Spleen (tissue), 11 donors: ENCODE data around the gene USP5. TPM values are rescaled to one million over a fixed set of nuclear protein-coding genes. Genes with fewer than 3 reads are reported as not detected.
"Not testable (repeated sequence)": the region's sequence is repeated elsewhere in the genome, so short reads cannot be mapped to it uniquely, and the experiment has no call there.

Experiments
- DNase-seq: peaks from one replicate; pipeline ENCODE4 v3.0.0-alpha.2; 2020
- H3K27ac ChIP-seq, 8 donors: fragments of 200-600 bp; sonication (generic) in 7 of 8; 1 replicate in 4 of 8; 2 replicates in 4 of 8; pipeline versions ENCODE4 v1.5.0 to v1.8.0; 2016 to 2021; ENCODE audit warnings: inconsistent platforms in 4 of 8, mild to moderate bottlenecking in 4 of 8, moderate library complexity in 1 of 8
- H3K27me3 ChIP-seq, 7 donors: fragments of 200-600 bp; sonication (generic) in 6 of 7; replicated peaks in 1 of 7; 1 replicate in 4 of 7; 2 replicates in 3 of 7; pipeline versions ENCODE4 v1.5.0 to v1.8.0; 2016 to 2021; ENCODE audit warnings: inconsistent platforms in 3 of 7, mild to moderate bottlenecking in 1 of 7
- H3K36me3 ChIP-seq, 6 donors: fragments of 200-600 bp; sonication (generic) in 5 of 6; 1 replicate in 4 of 6; 2 replicates in 2 of 6; pipeline versions ENCODE4 v1.5.0 to v1.8.0; 2016 to 2021; ENCODE audit warnings: inconsistent platforms in 2 of 6
- H3K4me1 ChIP-seq, 6 donors: fragments of 200-600 bp; sonication (generic) in 5 of 6; 1 replicate in 3 of 6; 2 replicates in 3 of 6; pipeline versions ENCODE4 v1.5.0 to v1.8.0; 2016 to 2021; ENCODE audit warnings: inconsistent platforms in 3 of 6
- H3K4me3 ChIP-seq, 8 donors: fragments of 200-600 bp; sonication (generic) in 7 of 8; 1 replicate in 4 of 8; 2 replicates in 4 of 8; pipeline versions ENCODE4 v1.5.0 to v1.8.0; 2016 to 2021; ENCODE audit warnings: inconsistent platforms in 4 of 8, mild to moderate bottlenecking in 4 of 8, moderate library complexity in 2 of 8
- H3K9me3 ChIP-seq, 8 donors: fragments of 200-600 bp; sonication (generic) in 7 of 8; 1 replicate in 4 of 8; 2 replicates in 4 of 8; pipeline versions ENCODE4 v1.5.0 to v1.8.0; 2016 to 2021; ENCODE audit warnings: inconsistent platforms in 4 of 8
- POLR2A ChIP-seq, 3 donors: fragments of 450-650 bp; IDR thresholded peaks; one replicate each; pipeline ENCODE4 v1.5.1; 2017; ENCODE audit warnings: antibody characterized with exemption in 3 of 3, mild to moderate bottlenecking in 1 of 3
- POLR2AphosphoS5 ChIP-seq, 3 donors: sonication (generic); formaldehyde crosslinking; IDR thresholded peaks; one replicate each; pipeline ENCODE4 v1.5.1; 2017; ENCODE audit warnings: antibody characterized with exemption in 3 of 3
- WGBS, 5 donors: extraction: QIAGEN DNeasy Blood & Tissue Kit in 3 of 5; methylation state at CpG; one replicate each; pipeline versions ENCODE4 v1.1.5 to v1.1.7; 2013 to 2018; 5-methylcytosine and 5-hydroxymethylcytosine counted together
- intact Hi-C: fragments of 100-400 bp; cut with DNase I; formaldehyde crosslinking; loops from one replicate; pipeline ENCODE4 v1.15.0; 2023; ENCODE audit warnings: low total_unique reads
- polyA plus RNA-seq, 3 donors: library from polyadenylated mRNA; stranded (reverse); fragments of 200-250 nt; gene quantifications; one replicate each; pipeline ENCODE4 v1.2.1, GENCODE V29; 2013
- total RNA-seq, 7 donors: library from RNA; depleted of rRNA in 3 of 7; stranded (reverse); fragments of >200 nt in 3 of 7; fragmentation: NEBNext Ultra II Directional in 4 of 7; extraction: Animal tissue kit (Norgen Biotek cat#: 25700) in 4 of 7; gene quantifications; one replicate each; pipeline versions ENCODE4 v1.1.0 to v1.2.1, GENCODE V29; 2016 to 2021
- TF ChIP-seq, protein P1 (sequence below), 11 experiments: fragments of 200-600 bp in 7 of 11; fragments of 450-650 bp in 4 of 11; sonication (generic) in 4 of 11; IDR thresholded peaks in 8 of 11; conservative IDR thresholded peaks in 3 of 11; 1 replicate in 7 of 11; 2 replicates in 4 of 11; pipeline versions ENCODE4 v1.4.0 to v1.8.0; 2016 to 2021; ENCODE audit warnings: antibody characterized with exemption in 11 of 11, inconsistent platforms in 4 of 11, mild to moderate bottlenecking in 1 of 11
- donor health status: healthy with polysubstance abuse.
- donor health status: DM: no; HTN: no; CAD: no; lungs with moderate emphysema.
- donor health status: DM: no; HTN: no; CAD: no.
- donor health status: Bipolar disorder and iron deficiency.
- donor health status: healthy.
- donor health status: DM: no; HTN: no; CAD: no.
- donor health status: DM: yes; HTN: yes; CAD: no.

The USP5 gene
- total and polyA plus RNA-seq, 10 donors, result 23.1 to 62.4 (median 40.8) TPM

GRCh38 chr12:6869049-6870021, 17.4 kb downstream of the USP5 start:
- H3K36me3 ChIP-seq, result peaks cover 0 to 49% (median 35%) of the 10 kb centered on the region in 6 donors
- DNase-seq, result peak; percentile 92
- H3K9me3 ChIP-seq, result no peaks in the 10 kb centered on the region
- H3K4me3 ChIP-seq, result peak overlapping the region in 5 of 8 donors; percentile 94 to 100 (median 99)
- intact Hi-C loops, result loop anchor here (10.0 kb wide), 1 partner anchor 95 kb away; no protein-coding TSS in a partner anchor
- H3K4me1 ChIP-seq, result peaks cover 31 to 77% (median 64%) of the 10 kb centered on the region in 6 donors
- 35 to 65% (median 41%) methylated on average over 9 to 12 of the region's 12 CpGs for WGBS, 5 donors
- peak overlapping the region in 6 of 8 donors; percentile 20 to 99 (median 98) for H3K27ac ChIP-seq
- no peaks in the 10 kb centered on the region for H3K27me3 ChIP-seq
- TF ChIP-seq POLR2AphosphoS5 (IDR thresholded peaks at IDR 0.05) (peak; percentile 4 to 60 (median 31)), POLR2A (IDR thresholded peaks at IDR 0.05) (no peak)
- TF ChIP-seq, protein P1, sequence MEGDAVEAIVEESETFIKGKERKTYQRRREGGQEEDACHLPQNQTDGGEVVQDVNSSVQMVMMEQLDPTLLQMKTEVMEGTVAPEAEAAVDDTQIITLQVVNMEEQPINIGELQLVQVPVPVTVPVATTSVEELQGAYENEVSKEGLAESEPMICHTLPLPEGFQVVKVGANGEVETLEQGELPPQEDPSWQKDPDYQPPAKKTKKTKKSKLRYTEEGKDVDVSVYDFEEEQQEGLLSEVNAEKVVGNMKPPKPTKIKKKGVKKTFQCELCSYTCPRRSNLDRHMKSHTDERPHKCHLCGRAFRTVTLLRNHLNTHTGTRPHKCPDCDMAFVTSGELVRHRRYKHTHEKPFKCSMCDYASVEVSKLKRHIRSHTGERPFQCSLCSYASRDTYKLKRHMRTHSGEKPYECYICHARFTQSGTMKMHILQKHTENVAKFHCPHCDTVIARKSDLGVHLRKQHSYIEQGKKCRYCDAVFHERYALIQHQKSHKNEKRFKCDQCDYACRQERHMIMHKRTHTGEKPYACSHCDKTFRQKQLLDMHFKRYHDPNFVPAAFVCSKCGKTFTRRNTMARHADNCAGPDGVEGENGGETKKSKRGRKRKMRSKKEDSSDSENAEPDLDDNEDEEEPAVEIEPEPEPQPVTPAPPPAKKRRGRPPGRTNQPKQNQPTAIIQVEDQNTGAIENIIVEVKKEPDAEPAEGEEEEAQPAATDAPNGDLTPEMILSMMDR (IDR thresholded peaks at IDR 0.05 in 8 of 11, conservative IDR thresholded peaks at IDR 0.05 in 3 of 11), result peak; percentile 87 to 97 (median 94)

GRCh38 chr12:6870304-6870703, 18.4 kb downstream of the USP5 start:
- H3K4me3 ChIP-seq, DNase-seq, intact Hi-C loops, H3K9me3 ChIP-seq, H3K27me3 ChIP-seq: not testable (repeated sequence)
- H3K27ac ChIP-seq, result peak overlapping the region in 3 of 8 donors; percentile 43 to 99 (median 99)
- peaks cover 31 to 87% (median 65%) of the 10 kb centered on the region in 6 donors for H3K4me1 ChIP-seq
- WGBS, 5 donors, result 61 to 87% (median 71%) methylated on average over 2 to 4 of the region's 4 CpGs
- peaks cover 0 to 39% (median 27%) of the 10 kb centered on the region in 6 donors for H3K36me3 ChIP-seq

- peak overlapping the region in 7 of 8 donors; percentile 81 to 99 (median 91) for H3K27ac ChIP-seq
- H3K27me3 ChIP-seq, result no peaks in the 10 kb centered on the region
- H3K9me3 ChIP-seq, result no peaks in the 10 kb centered on the region
- peak overlapping the region in 6 of 8 donors; percentile 83 to 97 (median 94) for H3K4me3 ChIP-seq
- TF ChIP-seq POLR2A (IDR thresholded peaks at IDR 0.05) (no peak), POLR2AphosphoS5 (IDR thresholded peaks at IDR 0.05) (peak in 2 of 3 donors; percentile 34 to 56)
- TF ChIP-seq, protein P1 (IDR thresholded peaks at IDR 0.05 in 8 of 11, conservative IDR thresholded peaks at IDR 0.05 in 3 of 11), result no peak
- DNase-seq, result peak; percentile 80
- peaks cover 0 to 40% (median 20%) of the 10 kb centered on the region in 6 donors for H3K36me3 ChIP-seq
- 49 to 70% (median 61%) methylated on average over 10 to 12 of the region's 12 CpGs for WGBS, 5 donors
- H3K4me1 ChIP-seq, result peaks cover 31 to 84% (median 65%) of the 10 kb centered on the region in 6 donors
- intact Hi-C loops, result no loop called here
Observed at GRCh38 chr12:6871052-6871957, 19.4 kb downstream of the USP5 start.
